SH-SY5Y (cell line): ENCODE data around the gene TARP.

Source experiments
- GATA2 ChIP-seq: IDR thresholded peaks from 2 replicates; pipeline ENCODE4 v1.6.1; 2011; ENCODE audit warnings: mild to moderate bottlenecking, low read depth, low read length
- GATA3 ChIP-seq: IDR thresholded peaks from 2 replicates; pipeline ENCODE4 v1.6.1; 2011; ENCODE audit warnings: low read depth, mild to moderate bottlenecking, low read length, moderate library complexity

DNA sequence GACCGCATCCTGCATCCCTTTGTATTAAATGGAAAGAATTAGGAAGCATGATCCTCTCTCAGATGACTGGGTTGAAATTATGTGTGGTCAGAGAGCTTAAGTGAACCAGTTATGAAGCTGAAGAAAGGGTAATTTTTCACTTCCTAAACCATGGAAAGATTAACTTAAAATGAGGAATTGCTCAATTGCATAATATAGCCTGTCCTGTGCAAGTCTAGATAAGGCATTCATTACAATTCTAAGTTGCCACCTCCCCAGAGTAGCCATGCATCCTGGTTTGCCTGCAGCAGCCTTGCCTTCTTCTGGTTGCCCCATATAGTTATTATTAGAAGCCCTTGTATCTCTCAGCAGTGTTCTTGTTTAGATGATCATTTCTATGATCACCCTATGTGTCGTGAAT lies 50.1 kb downstream of the TARP start:
- TF ChIP-seq GATA2 = no peak
- no peak for TF ChIP-seq GATA3
